ENCODE results near the gene ADNP2.

ADNP2 gene

DNA sequence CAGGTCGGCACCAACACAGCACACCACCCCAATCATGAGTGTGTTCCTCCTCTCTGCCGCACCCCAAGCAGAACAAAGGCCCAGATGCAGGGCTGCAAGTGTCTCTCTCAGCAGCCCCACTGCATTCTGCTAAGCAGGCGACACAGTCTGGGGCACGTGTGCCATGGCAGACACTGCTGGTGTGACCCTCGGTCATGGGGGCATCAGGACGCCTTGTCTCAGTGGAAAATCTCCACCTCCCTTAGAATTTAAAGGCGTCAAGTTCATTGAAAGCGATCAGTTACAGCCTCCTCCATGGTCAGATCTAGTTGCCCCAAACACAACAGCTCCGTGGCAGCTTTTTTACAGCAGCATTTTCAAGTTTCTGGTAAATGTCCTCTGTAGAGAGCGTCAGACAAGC, 57.2 kb downstream of the ADNP2 start:
- H3K27ac ChIP-seq (ENCODE audit: extremely low read depth, low read depth, low read length): no peak overlapping the region
- H3K9me3 ChIP-seq (ENCODE audit: control insufficient read depth, insufficient read depth, low read depth, low read length): no peaks in the 10 kb centered on the region
- H3K4me3 ChIP-seq (ENCODE audit: low read depth, low read length): no peak overlapping the region
- no peaks in the 10 kb centered on the region for H3K4me1 ChIP-seq (ENCODE audit: control insufficient read depth, insufficient read depth, low read length)
- ChIA-PET CTCF (no interaction called here), POLR2A (no interaction called here)
- peaks cover 0 to 3% of the 10 kb centered on the region in 2 experiments; a peak in 1 of 3 replicates for H3K36me3 ChIP-seq (ENCODE audit: control insufficient read depth in 2 of 2, insufficient read depth in 1 of 2, low read length in 2 of 2)
- TF ChIP-seq ZNF404 (tag by site-specific recombination; IDR thresholded peaks at IDR 0.05): no peak
- TF ChIP-seq ZFP37 (tag by site-specific recombination; IDR thresholded peaks at IDR 0.05): no peak
- TF ChIP-seq GLI4 (tag by site-specific recombination; IDR thresholded peaks at IDR 0.05): no peak
- TF ChIP-seq EGR2 (tag by site-specific recombination; IDR thresholded peaks at IDR 0.05; ENCODE audit: low read depth): no peak
- TF ChIP-seq, protein P1, sequence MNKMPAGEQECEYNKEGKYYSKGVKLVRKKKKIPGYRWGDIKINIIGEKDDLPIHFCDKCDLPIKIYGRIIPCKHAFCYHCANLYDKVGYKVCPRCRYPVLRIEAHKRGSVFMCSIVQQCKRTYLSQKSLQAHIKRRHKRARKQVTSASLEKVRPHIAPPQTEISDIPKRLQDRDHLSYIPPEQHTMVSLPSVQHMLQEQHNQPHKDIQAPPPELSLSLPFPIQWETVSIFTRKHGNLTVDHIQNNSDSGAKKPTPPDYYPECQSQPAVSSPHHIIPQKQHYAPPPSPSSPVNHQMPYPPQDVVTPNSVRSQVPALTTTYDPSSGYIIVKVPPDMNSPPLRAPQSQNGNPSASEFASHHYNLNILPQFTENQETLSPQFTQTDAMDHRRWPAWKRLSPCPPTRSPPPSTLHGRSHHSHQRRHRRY (tag by site-specific recombination; IDR thresholded peaks at IDR 0.05): no peak
- TF ChIP-seq SP2 (tag by site-specific recombination; IDR thresholded peaks at IDR 0.05): no peak
- TF ChIP-seq, protein P2, sequence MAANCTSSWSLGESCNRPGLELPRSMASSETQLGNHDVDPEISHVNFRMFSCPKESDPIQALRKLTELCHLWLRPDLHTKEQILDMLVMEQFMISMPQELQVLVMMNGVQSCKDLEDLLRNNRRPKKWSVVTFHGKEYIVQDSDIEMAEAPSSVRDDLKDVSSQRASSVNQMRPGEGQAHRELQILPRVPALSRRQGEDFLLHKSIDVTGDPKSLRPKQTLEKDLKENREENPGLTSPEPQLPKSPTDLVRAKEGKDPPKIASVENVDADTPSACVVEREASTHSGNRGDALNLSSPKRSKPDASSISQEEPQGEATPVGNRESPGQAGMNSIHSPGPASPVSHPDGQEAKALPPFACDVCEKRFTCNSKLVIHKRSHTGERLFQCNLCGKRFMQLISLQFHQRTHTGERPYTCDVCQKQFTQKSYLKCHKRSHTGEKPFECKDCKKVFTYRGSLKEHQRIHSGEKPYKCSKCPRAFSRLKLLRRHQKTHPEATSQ (tag by site-specific recombination; IDR thresholded peaks at IDR 0.05): no peak
- TF ChIP-seq ZNF391 (tag by site-specific recombination; IDR thresholded peaks at IDR 0.05; ENCODE audit: borderline replicate concordance, low read depth): no peak
- no peak for TF ChIP-seq ZBTB48 (tag by site-specific recombination; IDR thresholded peaks at IDR 0.05)
- TF ChIP-seq ZNF223 (tag by site-specific recombination; IDR thresholded peaks at IDR 0.05): no peak
- TF ChIP-seq ZNF155 (tag by site-specific recombination; IDR thresholded peaks at IDR 0.05): no peak
- TF ChIP-seq ZNF140 (tag by site-specific recombination; IDR thresholded peaks at IDR 0.05): no peak
- no peak for TF ChIP-seq WT1 (tag by site-specific recombination; IDR thresholded peaks at IDR 0.05)
- TF ChIP-seq, protein P3, sequence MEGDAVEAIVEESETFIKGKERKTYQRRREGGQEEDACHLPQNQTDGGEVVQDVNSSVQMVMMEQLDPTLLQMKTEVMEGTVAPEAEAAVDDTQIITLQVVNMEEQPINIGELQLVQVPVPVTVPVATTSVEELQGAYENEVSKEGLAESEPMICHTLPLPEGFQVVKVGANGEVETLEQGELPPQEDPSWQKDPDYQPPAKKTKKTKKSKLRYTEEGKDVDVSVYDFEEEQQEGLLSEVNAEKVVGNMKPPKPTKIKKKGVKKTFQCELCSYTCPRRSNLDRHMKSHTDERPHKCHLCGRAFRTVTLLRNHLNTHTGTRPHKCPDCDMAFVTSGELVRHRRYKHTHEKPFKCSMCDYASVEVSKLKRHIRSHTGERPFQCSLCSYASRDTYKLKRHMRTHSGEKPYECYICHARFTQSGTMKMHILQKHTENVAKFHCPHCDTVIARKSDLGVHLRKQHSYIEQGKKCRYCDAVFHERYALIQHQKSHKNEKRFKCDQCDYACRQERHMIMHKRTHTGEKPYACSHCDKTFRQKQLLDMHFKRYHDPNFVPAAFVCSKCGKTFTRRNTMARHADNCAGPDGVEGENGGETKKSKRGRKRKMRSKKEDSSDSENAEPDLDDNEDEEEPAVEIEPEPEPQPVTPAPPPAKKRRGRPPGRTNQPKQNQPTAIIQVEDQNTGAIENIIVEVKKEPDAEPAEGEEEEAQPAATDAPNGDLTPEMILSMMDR (tag by site-specific recombination; IDR thresholded peaks at IDR 0.05): no peak
- TF ChIP-seq ZNF10 (tag by site-specific recombination; IDR thresholded peaks at IDR 0.05): no peak
- TF ChIP-seq ZNF654 (tag by site-specific recombination; IDR thresholded peaks at IDR 0.05; ENCODE audit: low read depth): no peak
- TF ChIP-seq ZNF416 (tag by site-specific recombination; IDR thresholded peaks at IDR 0.05): no peak
- TF ChIP-seq ZNF423 (tag by site-specific recombination; IDR thresholded peaks at IDR 0.05): no peak
- no peak for TF ChIP-seq ZNF214 (tag by site-specific recombination; IDR thresholded peaks at IDR 0.05; ENCODE audit: borderline replicate concordance)
- TF ChIP-seq ZNF146 (tag by site-specific recombination; IDR thresholded peaks at IDR 0.05): no peak

DNA sequence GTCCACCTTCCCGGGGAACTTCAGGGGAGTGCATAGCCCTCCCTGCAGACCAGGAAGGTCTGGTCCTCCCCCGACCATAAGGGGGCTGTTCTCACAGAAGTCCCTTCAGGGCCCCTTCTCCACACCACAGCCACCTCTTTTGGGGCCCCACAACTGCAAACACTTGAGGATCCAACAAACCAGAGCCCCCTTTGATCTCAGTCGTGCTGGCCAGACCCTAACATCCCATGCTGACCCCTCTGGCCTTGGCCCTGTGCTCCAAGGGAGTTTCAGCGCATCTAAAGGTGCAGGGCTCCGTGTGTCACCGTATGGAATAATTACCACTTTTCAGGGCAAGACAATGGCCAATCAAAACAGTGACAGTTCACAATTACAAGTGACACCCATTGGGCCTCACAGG, 57.7 kb downstream of the ADNP2 start:
- no peaks in the 10 kb centered on the region for H3K4me1 ChIP-seq (ENCODE audit: control insufficient read depth, insufficient read depth, low read length)
- POLR2A ChIA-PET: no interaction called here
- TF ChIP-seq EGR2 (tag by site-specific recombination; IDR thresholded peaks at IDR 0.05; ENCODE audit: low read depth) (no peak), MYNN (tag by site-specific recombination; IDR thresholded peaks at IDR 0.05; ENCODE audit: borderline replicate concordance) (no peak), WT1 (tag by site-specific recombination; IDR thresholded peaks at IDR 0.05) (no peak), ZNF626 (tag by site-specific recombination; IDR thresholded peaks at IDR 0.05) (no peak), ZNF529 (tag by site-specific recombination; IDR thresholded peaks at IDR 0.05; ENCODE audit: insufficient replicate concordance) (no peak), ZNF549 (tag by site-specific recombination; IDR thresholded peaks at IDR 0.05) (no peak), ZNF132 (tag by site-specific recombination; IDR thresholded peaks at IDR 0.05; ENCODE audit: borderline replicate concordance) (no peak), GFI1B (tag by site-specific recombination; IDR thresholded peaks at IDR 0.05) (no peak), ZBTB1 (tag by site-specific recombination; IDR thresholded peaks at IDR 0.05) (no peak), ZNF776 (tag by site-specific recombination; IDR thresholded peaks at IDR 0.05; ENCODE audit: borderline replicate concordance) (no peak), ZNF133 (tag by site-specific recombination; IDR thresholded peaks at IDR 0.05) (no peak)
- TF ChIP-seq, protein P4, sequence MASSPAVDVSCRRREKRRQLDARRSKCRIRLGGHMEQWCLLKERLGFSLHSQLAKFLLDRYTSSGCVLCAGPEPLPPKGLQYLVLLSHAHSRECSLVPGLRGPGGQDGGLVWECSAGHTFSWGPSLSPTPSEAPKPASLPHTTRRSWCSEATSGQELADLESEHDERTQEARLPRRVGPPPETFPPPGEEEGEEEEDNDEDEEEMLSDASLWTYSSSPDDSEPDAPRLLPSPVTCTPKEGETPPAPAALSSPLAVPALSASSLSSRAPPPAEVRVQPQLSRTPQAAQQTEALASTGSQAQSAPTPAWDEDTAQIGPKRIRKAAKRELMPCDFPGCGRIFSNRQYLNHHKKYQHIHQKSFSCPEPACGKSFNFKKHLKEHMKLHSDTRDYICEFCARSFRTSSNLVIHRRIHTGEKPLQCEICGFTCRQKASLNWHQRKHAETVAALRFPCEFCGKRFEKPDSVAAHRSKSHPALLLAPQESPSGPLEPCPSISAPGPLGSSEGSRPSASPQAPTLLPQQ (tag by site-specific recombination; IDR thresholded peaks at IDR 0.05): no peak
- peaks cover 0 to 3% of the 10 kb centered on the region in 2 experiments; a peak in 1 of 3 replicates for H3K36me3 ChIP-seq (ENCODE audit: control insufficient read depth in 2 of 2, insufficient read depth in 1 of 2, low read length in 2 of 2)
- no peak overlapping the region for H3K27ac ChIP-seq (ENCODE audit: extremely low read depth, low read depth, low read length)
- H3K9me3 ChIP-seq (ENCODE audit: control insufficient read depth, insufficient read depth, low read depth, low read length): no peaks in the 10 kb centered on the region
- CTCF ChIA-PET: no interaction called here
- H3K4me3 ChIP-seq (ENCODE audit: low read depth, low read length): no peak overlapping the region

All from HEK293 (cell line).